Right lobe of liver (tissue), 4 donors: Measurements from ENCODE around the gene ATG7.
"Not testable (repeated sequence)": the region's sequence is repeated elsewhere in the genome, so short reads cannot be mapped to it uniquely, and the experiment has no call there.

ENCODE experiments used
- CTCF ChIP-seq, 4 donors: fragments of 200-600 bp in 3 of 4; fragments of 450-650 bp in 1 of 4; IDR thresholded peaks; one replicate each; pipeline versions ENCODE4 v1.5.1 to v1.8.0; 2016 to 2022; ENCODE audit warnings: antibody characterized with exemption in 4 of 4, mild to moderate bottlenecking in 2 of 4
- POLR2A ChIP-seq: fragments of 450-650 bp; IDR thresholded peaks from one replicate; pipeline ENCODE4 v1.6.1; 2017; ENCODE audit warnings: antibody characterized with exemption, mild to moderate bottlenecking
- donor health status: DM: no; HTN: no; CAD: no.
- donor health status: DM: no; HTN: no; CAD: no.
- donor health status: DM: no; HTN: yes; CAD: no.

- not testable (repeated sequence) for TF ChIP-seq CTCF (IDR thresholded peaks at IDR 0.05); POLR2A
These were observed 16.7 kb upstream of the ATG7 start for GRCh38 chr3:11255537-11255936.
